ENCODE data around the gene KLHL40.

- TF ChIP-seq HDGF (IDR thresholded peaks at IDR 0.05; ENCODE audit: borderline replicate concordance): no peak
- TF ChIP-seq ARNT (IDR thresholded peaks at IDR 0.05): no peak
- TF ChIP-seq SP1 (IDR thresholded peaks at IDR 0.05): no peak
- no peak for TF ChIP-seq BHLHE40 (IDR thresholded peaks at IDR 0.05; ENCODE audit: borderline replicate concordance)
These were observed 54.2 kb downstream of the KLHL40 start for GRCh38 chr3:42739401-42740158.
